IMR-90 (cell line): ENCODE data around the gene RPRML. TPM values are rescaled to one million over a fixed set of nuclear protein-coding genes. Genes with fewer than 3 reads are reported as not detected.

Source experiments
- ATAC-seq: fragments of 200-7000 bp; cut with Tn5 transposase; 2 replicates; pipeline ENCODE4 v1.9.1; 2020; ENCODE audit warnings: low read depth, mild to moderate bottlenecking, moderate library complexity
- BruUV-seq: library from RNA; stranded (reverse); fragments of 400-500 nt; replicated peaks from 2 replicates; lab custom pipeline; 2021; lab: Mats Ljungman, UMichigan
- CTCF ChIA-PET: fragments of 300-600 bp; formaldehyde crosslinking; extraction: SDS; loops from one replicate; lab custom pipeline; 2021; ENCODE audit warnings: antibody characterized with exemption; lab: Yijun Ruan, JAX
- POLR2A ChIA-PET: fragments of 300-600 bp; sonication (Branson Sonifier 250); formaldehyde crosslinking; loops from one replicate; lab custom pipeline; 2022; ENCODE audit warnings: antibody characterized with exemption; ENCODE audit not compliant: unreplicated experiment; lab: Charles Lee
- DNase-seq: peaks from one replicate; pipeline ENCODE4 v3.0.0; 2013
- H2AFZ ChIP-seq: replicated peaks from 2 replicates; pipeline ENCODE3; 2013; ENCODE audit warnings: low read length, mild to moderate bottlenecking; ENCODE audit not compliant: poor library complexity
- H2AK5ac ChIP-seq: 2 replicates; pipeline ENCODE4 v1.6.1; 2013; ENCODE audit warnings: low read depth, low read length, inconsistent platforms
- H2AK9ac ChIP-seq: replicated peaks from 2 replicates; pipeline ENCODE3; 2013; ENCODE audit warnings: mild to moderate bottlenecking, low read depth, low read length, moderate library complexity; ENCODE audit not compliant: poor library complexity
- H2BK120ac ChIP-seq: 2 replicates; pipeline ENCODE4 v1.6.1; 2013; ENCODE audit warnings: low read depth, low read length, inconsistent platforms
- H2BK15ac ChIP-seq: 3 replicates; pipeline ENCODE4 v1.6.1; 2013; ENCODE audit warnings: low read depth, low read length, inconsistent platforms
- H2BK20ac ChIP-seq: 2 replicates; pipeline ENCODE4 v1.6.1; 2013; ENCODE audit warnings: low read depth, mild to moderate bottlenecking, inconsistent platforms, low read length, moderate library complexity
- H2BK5ac ChIP-seq: 2 replicates; pipeline ENCODE4 v1.6.1; 2013; ENCODE audit warnings: mild to moderate bottlenecking, low read depth, low read length, inconsistent platforms; ENCODE audit not compliant: poor library complexity, severe bottlenecking
- H3K14ac ChIP-seq: replicated peaks from 2 replicates; pipeline ENCODE4 v1.6.1; 2013; ENCODE audit warnings: low read depth, low read length, inconsistent platforms
- H3K18ac ChIP-seq: 2 replicates; pipeline ENCODE4 v1.6.1; 2013; ENCODE audit warnings: low read depth, low read length, control low read depth
- H3K23ac ChIP-seq: 2 replicates; pipeline ENCODE4 v1.6.1; 2013; ENCODE audit warnings: low read depth, low read length, inconsistent platforms
- H3K27ac ChIP-seq: 2 replicates; pipeline ENCODE4 v1.5.1; 2013; ENCODE audit warnings: mild to moderate bottlenecking, control low read depth, low read length; ENCODE audit not compliant: insufficient read depth
- H3K27me3 ChIP-seq: 2 replicates; pipeline ENCODE4 v1.6.1; 2013; ENCODE audit warnings: low read length; ENCODE audit not compliant: control insufficient read depth, insufficient read depth
- H3K36me3 ChIP-seq: 2 replicates; pipeline ENCODE4 v1.6.1; 2013; ENCODE audit warnings: low read length, mixed read lengths; ENCODE audit not compliant: control insufficient read depth, insufficient read depth
- H3K4ac ChIP-seq: 2 replicates; pipeline ENCODE4 v1.6.1; 2013; ENCODE audit warnings: low read depth, low read length, inconsistent platforms
- H3K4me1 ChIP-seq: 2 replicates; pipeline ENCODE4 v1.6.1; 2013; ENCODE audit warnings: low read length, mixed read lengths; ENCODE audit not compliant: control insufficient read depth, insufficient read depth
- H3K4me2 ChIP-seq: 2 replicates; pipeline ENCODE4 v1.6.1; 2013; ENCODE audit warnings: low read depth, mild to moderate bottlenecking, control low read depth, low read length, moderate library complexity
- H3K4me3 ChIP-seq: 2 replicates; pipeline ENCODE4 v1.5.1; 2013; ENCODE audit warnings: low read depth, mild to moderate bottlenecking, control low read depth, low read length, moderate library complexity; ENCODE audit not compliant: insufficient read depth
- H3K56ac ChIP-seq: 2 replicates; pipeline ENCODE4 v1.6.1; 2013; ENCODE audit warnings: low read length, inconsistent platforms; ENCODE audit not compliant: insufficient read depth; ENCODE audit errors: extremely low read depth
- H3K79me1 ChIP-seq, 2 experiments: 2 replicates each; pipeline ENCODE4 v1.6.1; 2013; ENCODE audit warnings: low read length in 2 of 2, inconsistent platforms in 1 of 2, low read depth in 1 of 2
- H3K9ac ChIP-seq: 2 replicates; pipeline ENCODE4 v1.6.1; 2013; ENCODE audit warnings: low read depth, low read length, control low read depth
- H3K9me1 ChIP-seq: 2 replicates; pipeline ENCODE4 v1.6.1; 2013; ENCODE audit warnings: low read length, inconsistent platforms; ENCODE audit not compliant: insufficient read depth
- H3K9me3 ChIP-seq: 2 replicates; pipeline ENCODE4 v1.6.1; 2013; ENCODE audit warnings: low read length; ENCODE audit not compliant: control insufficient read depth, insufficient read depth
- H4K20me1 ChIP-seq: 2 replicates; pipeline ENCODE4 v1.6.1; 2013; ENCODE audit warnings: low read length, inconsistent platforms; ENCODE audit not compliant: insufficient read depth
- H4K5ac ChIP-seq: 2 replicates; pipeline ENCODE4 v1.6.1; 2013; ENCODE audit warnings: mild to moderate bottlenecking, low read depth, low read length, control low read depth
- H4K8ac ChIP-seq, 2 experiments: 2 replicates each; pipeline ENCODE4 v1.6.1; 2013; ENCODE audit warnings: low read depth in 2 of 2, low read length in 2 of 2, control low read depth in 1 of 2, inconsistent platforms in 1 of 2
- H4K91ac ChIP-seq: 2 replicates; pipeline ENCODE4 v1.6.1; 2013; ENCODE audit warnings: low read depth, low read length, inconsistent platforms; ENCODE audit not compliant: insufficient read depth
- CEBPB ChIP-seq: IDR thresholded peaks from 2 replicates; pipeline ENCODE4 v1.6.1; 2012; ENCODE audit warnings: low read depth, low read length, improper control_type of control experiment
- MAZ ChIP-seq: IDR thresholded peaks from 2 replicates; pipeline ENCODE4 v1.6.1; 2012; ENCODE audit warnings: low read depth, mild to moderate bottlenecking, low read length, improper control_type of control experiment, moderate library complexity, borderline replicate concordance
- POLR2A ChIP-seq: IDR thresholded peaks from 2 replicates; pipeline ENCODE4 v1.6.1; 2012; ENCODE audit warnings: mild to moderate bottlenecking, low read depth, low read length
- RAD21 ChIP-seq: IDR thresholded peaks from 2 replicates; pipeline ENCODE4 v1.6.1; 2012; ENCODE audit warnings: low read length, improper control_type of control experiment
- RFX5 ChIP-seq: IDR thresholded peaks from 2 replicates; pipeline ENCODE4 v1.8.0; 2012; ENCODE audit warnings: low read depth, mild to moderate bottlenecking, low read length, moderate library complexity
- SMC3 ChIP-seq: fragments of 150-350 bp; IDR thresholded peaks from 2 replicates; pipeline ENCODE4 v1.6.1; 2016; ENCODE audit warnings: low read depth, mild to moderate bottlenecking, antibody characterized with exemption, low read length, moderate library complexity
- WGBS, 2 experiments: methylation state at CpG; one replicate each; pipeline versions ENCODE4 v1.1.5 to v1.1.7; 2013; ENCODE audit warnings: missing lambda C conversion rate in 2 of 2; ENCODE audit not compliant: insufficient read length in 1 of 2; ENCODE audit errors: extremely low coverage in 2 of 2; 5-methylcytosine and 5-hydroxymethylcytosine counted together
- dilution Hi-C: fragments of 300-500 bp; cut with HindIII; formaldehyde crosslinking; loops from one replicate; pipeline ENCODE4 v1.14.3; 2018; ENCODE audit warnings: low sequenced_read_pairs; ENCODE audit not compliant: unreplicated experiment
- in situ Hi-C: fragments of 300-500 bp; cut with MboI; formaldehyde crosslinking; loops from 3 replicates; pipeline ENCODE4 v1.14.3; 2019; ENCODE audit warnings: low sequenced_read_pairs, inconsistent platforms, mixed read lengths
- intact Hi-C: fragments of 100-400 bp; cut with micrococcal nuclease; formaldehyde crosslinking; loops from 2 replicates; pipeline ENCODE4 v1.10.0; 2022
- polyA plus RNA-seq, 3 experiments: library from polyadenylated mRNA; depleted of rRNA; stranded (reverse); fragments of >200 nt; gene quantifications; 2 replicates each; pipeline ENCODE4 v1.2.3, GENCODE V29; 2012; ENCODE audit warnings: low replicate concordance in 1 of 3
- total RNA-seq: library from RNA; depleted of rRNA; stranded (reverse); fragments of >200 nt; gene quantifications from 2 replicates; pipeline ENCODE4 v1.2.3, GENCODE V29; 2012
- TF ChIP-seq, protein P1 (sequence below): fragments of 150-350 bp; IDR thresholded peaks from 2 replicates; pipeline ENCODE4 v1.6.1; 2016; ENCODE audit warnings: low read depth, mild to moderate bottlenecking, low read length, moderate library complexity, borderline replicate concordance
- TF ChIP-seq, protein P2 (sequence below): conservative IDR thresholded peaks from 2 replicates; pipeline ENCODE4 v1.5.1; 2012; ENCODE audit warnings: mild to moderate bottlenecking, low read depth, low read length, improper control_type of control experiment
- TF ChIP-seq, protein P3 (sequence below): fragments of 150-350 bp; IDR thresholded peaks from 2 replicates; pipeline ENCODE4 v1.6.1; 2017; ENCODE audit warnings: mild to moderate bottlenecking, antibody characterized with exemption, low read length, low read depth

Gene RPRML
- total and polyA plus RNA-seq, 2 of the 4 experiments (the other 2 are of a cell fraction), result not detected

DNA sequence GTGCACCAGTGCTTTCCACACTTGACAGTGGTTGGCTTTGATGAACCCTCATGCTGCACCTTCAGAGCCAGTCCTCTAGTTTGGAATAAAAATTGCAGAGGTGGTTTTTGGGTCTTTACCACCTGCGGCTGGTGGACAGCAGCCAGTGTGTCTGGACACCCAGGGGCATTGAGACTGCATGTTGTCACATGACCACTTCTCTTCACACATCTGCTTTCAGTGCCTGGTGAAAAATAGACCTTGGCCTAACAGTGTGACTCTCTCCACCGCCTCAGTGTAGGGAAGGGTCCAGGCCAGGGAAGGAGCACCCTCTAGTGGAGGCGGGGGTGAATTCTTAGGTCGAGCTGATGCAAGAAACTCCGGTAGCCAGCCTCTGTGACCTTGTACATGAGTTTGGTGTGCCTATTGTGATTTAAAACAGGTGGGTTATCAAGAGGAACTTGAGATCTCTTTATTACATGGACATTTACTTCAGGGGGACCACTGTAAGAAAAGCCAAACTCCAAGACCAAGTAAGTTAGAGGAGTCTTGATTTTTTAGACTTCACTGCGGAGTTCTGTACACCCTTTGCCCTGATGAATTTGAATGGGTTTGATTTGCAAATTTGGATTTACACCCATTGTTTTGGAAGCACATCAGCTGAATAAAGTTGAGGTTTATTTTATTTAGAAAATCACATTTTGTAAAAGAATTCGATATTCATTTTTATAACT lies 38.2 kb downstream of the RPRML start (continued):
- TF ChIP-seq, protein P1, sequence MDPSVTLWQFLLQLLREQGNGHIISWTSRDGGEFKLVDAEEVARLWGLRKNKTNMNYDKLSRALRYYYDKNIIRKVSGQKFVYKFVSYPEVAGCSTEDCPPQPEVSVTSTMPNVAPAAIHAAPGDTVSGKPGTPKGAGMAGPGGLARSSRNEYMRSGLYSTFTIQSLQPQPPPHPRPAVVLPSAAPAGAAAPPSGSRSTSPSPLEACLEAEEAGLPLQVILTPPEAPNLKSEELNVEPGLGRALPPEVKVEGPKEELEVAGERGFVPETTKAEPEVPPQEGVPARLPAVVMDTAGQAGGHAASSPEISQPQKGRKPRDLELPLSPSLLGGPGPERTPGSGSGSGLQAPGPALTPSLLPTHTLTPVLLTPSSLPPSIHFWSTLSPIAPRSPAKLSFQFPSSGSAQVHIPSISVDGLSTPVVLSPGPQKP, result no peak

DNA sequence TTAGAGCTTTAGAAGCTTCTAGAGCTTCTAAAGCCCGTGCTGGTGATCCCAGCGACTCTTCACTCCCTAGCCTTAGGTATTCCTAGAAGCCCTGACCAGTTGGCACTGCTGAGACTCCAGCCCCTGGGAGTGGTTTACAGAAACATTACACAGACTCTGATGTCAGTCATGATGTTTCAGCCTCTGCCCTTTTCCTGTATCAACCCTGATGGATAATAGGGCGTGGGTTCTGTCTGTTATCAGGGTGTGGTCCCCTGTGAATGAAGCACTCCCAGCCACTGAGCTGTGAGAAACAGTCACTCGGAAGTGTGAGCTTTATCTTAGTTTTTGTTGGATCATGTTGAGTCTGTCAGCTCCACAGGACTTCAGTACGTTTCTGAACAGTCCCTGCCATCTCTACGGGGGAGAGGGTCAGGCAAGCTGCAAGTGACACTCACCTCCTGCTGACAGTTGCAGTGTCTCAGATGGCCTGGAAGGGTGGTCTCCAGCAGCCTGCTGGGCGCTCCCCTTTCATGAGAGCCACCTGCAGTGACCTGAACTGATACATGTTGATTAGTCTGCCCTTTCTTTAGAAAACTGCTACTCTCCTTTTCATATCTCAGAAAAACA lies 43.3 kb downstream of the RPRML start:
- no peak overlapping the region for H2BK5ac ChIP-seq
- no peak for ATAC-seq
- no peak overlapping the region for H3K56ac ChIP-seq
- H4K20me1 ChIP-seq, result peaks cover 9% of the 10 kb centered on the region
- no peaks in the 10 kb centered on the region for H3K9me1 ChIP-seq
- peaks cover 22 to 40% of the 10 kb centered on the region in 2 experiments for H3K79me1 ChIP-seq
- no peak overlapping the region for H3K27ac ChIP-seq
- H3K4me1 ChIP-seq, result no peaks in the 10 kb centered on the region
- no peak overlapping the region for H3K23ac ChIP-seq
- no peak overlapping the region for H2AK5ac ChIP-seq
- H4K5ac ChIP-seq, result no peak overlapping the region
- in situ Hi-C loops (no loop called here), dilution Hi-C loops (no loop called here), intact Hi-C loops (loop anchor here (10.0 kb wide), 1 partner anchor 209 kb away; no protein-coding TSS in a partner anchor)
- no peak overlapping the region for H4K91ac ChIP-seq
- no peak overlapping the region for H3K9ac ChIP-seq
- no peak overlapping the region for H2BK15ac ChIP-seq
- no peak overlapping the region for H2AFZ ChIP-seq
- no TSS peak for BruUV-seq
- WGBS, 2 experiments, result 70% methylated on average over 2 of the region's 7 CpGs; no CpG with 5 or more reads in 1 of the 2 experiments
- CTCF ChIA-PET, result no interaction called here
- no peak overlapping the region for H3K4ac ChIP-seq
- H2AK9ac ChIP-seq, result no peak overlapping the region
- POLR2A ChIA-PET, result no interaction called here
- H4K8ac ChIP-seq, result no peak overlapping the region
- no peaks in the 10 kb centered on the region for H3K9me3 ChIP-seq
- H2BK20ac ChIP-seq, result no peak overlapping the region
- H3K36me3 ChIP-seq, result peaks cover 76% of the 10 kb centered on the region
- no peak overlapping the region for H3K18ac ChIP-seq
- no peak overlapping the region for H3K4me2 ChIP-seq
- no peak overlapping the region for H3K14ac ChIP-seq
- no peaks in the 10 kb centered on the region for H3K27me3 ChIP-seq
- H2BK120ac ChIP-seq, result no peak overlapping the region
- no peak overlapping the region for H3K4me3 ChIP-seq
- DNase-seq, result no peak
- TF ChIP-seq POLR2A (no peak), MAZ (no peak), SMC3 (no peak), CEBPB (no peak), RFX5 (no peak), RAD21 (no peak)
- TF ChIP-seq, protein P1, result no peak
- TF ChIP-seq, protein P2, sequence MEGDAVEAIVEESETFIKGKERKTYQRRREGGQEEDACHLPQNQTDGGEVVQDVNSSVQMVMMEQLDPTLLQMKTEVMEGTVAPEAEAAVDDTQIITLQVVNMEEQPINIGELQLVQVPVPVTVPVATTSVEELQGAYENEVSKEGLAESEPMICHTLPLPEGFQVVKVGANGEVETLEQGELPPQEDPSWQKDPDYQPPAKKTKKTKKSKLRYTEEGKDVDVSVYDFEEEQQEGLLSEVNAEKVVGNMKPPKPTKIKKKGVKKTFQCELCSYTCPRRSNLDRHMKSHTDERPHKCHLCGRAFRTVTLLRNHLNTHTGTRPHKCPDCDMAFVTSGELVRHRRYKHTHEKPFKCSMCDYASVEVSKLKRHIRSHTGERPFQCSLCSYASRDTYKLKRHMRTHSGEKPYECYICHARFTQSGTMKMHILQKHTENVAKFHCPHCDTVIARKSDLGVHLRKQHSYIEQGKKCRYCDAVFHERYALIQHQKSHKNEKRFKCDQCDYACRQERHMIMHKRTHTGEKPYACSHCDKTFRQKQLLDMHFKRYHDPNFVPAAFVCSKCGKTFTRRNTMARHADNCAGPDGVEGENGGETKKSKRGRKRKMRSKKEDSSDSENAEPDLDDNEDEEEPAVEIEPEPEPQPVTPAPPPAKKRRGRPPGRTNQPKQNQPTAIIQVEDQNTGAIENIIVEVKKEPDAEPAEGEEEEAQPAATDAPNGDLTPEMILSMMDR, result no peak
- TF ChIP-seq, protein P3, sequence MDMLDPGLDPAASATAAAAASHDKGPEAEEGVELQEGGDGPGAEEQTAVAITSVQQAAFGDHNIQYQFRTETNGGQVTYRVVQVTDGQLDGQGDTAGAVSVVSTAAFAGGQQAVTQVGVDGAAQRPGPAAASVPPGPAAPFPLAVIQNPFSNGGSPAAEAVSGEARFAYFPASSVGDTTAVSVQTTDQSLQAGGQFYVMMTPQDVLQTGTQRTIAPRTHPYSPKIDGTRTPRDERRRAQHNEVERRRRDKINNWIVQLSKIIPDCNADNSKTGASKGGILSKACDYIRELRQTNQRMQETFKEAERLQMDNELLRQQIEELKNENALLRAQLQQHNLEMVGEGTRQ, result no peak
